Type B pancreatic cell (in vitro differentiated cells): ENCODE results near the gene SLC6A3. TPM values are rescaled to one million over a fixed set of nuclear protein-coding genes. Genes with fewer than 3 reads are reported as not detected.

Source experiments
- DNase-seq: peaks from one replicate; pipeline ENCODE4 v3.0.0; 2021; ENCODE audit warnings: mixed read lengths; ENCODE audit not compliant: unreplicated experiment; ENCODE audit errors: extremely low spot score
- H3K27ac Mint-ChIP-seq: 2 replicates; pipeline ENCODE4 v1.8.0; 2021; ENCODE audit warnings: mild to moderate bottlenecking, mixed read lengths
- H3K27me3 Mint-ChIP-seq: 2 replicates; pipeline ENCODE4 v1.8.0; 2021; ENCODE audit warnings: mixed read lengths
- H3K36me3 Mint-ChIP-seq: 2 replicates; pipeline ENCODE4 v1.8.0; 2021; ENCODE audit warnings: mixed read lengths
- H3K4me1 Mint-ChIP-seq: one replicate; pipeline ENCODE4 v1.8.0; 2021; ENCODE audit warnings: mixed read lengths; ENCODE audit not compliant: unreplicated experiment
- H3K4me3 Mint-ChIP-seq: 2 replicates; pipeline ENCODE4 v1.8.0; 2021; ENCODE audit warnings: mild to moderate bottlenecking, mixed read lengths
- H3K9me3 Mint-ChIP-seq: 2 replicates; pipeline ENCODE4 v1.8.0; 2021; ENCODE audit warnings: mixed read lengths
- CTCF ChIP-seq: fragments of 200-600 bp; sonication (generic); conservative IDR thresholded peaks from 2 replicates; pipeline ENCODE4 v1.5.0; 2021; ENCODE audit warnings: antibody characterized with exemption, mild to moderate bottlenecking
- total RNA-seq: library from RNA; stranded (reverse); gene quantifications from 2 replicates; pipeline ENCODE4 v1.2.1, GENCODE V29; 2021; ENCODE audit warnings: low replicate concordance

Gene SLC6A3
- total RNA-seq, 1 donor from 2014 or later: 0.19 TPM

GRCh38 chr5:1413611-1414241 lies 31.5 kb downstream of the SLC6A3 start:
- no peak for TF ChIP-seq CTCF

GRCh38 chr5:1413211-1413610 lies 32.0 kb downstream of the SLC6A3 start:
- no peak for TF ChIP-seq CTCF
- Mint-ChIP-seq H3K36me3 (no peaks in the 10 kb centered on the region), H3K27ac (no peak overlapping the region), H3K27me3 (peaks cover 28% of the 10 kb centered on the region), H3K4me3 (no peak overlapping the region), H3K9me3 (no peaks in the 10 kb centered on the region), H3K4me1 (no peaks in the 10 kb centered on the region)
- DNase-seq: no peak

More at GRCh38 chr5:1413611-1414241, 31.5 kb downstream of the SLC6A3 start:
- H3K9me3 Mint-ChIP-seq: no peaks in the 10 kb centered on the region
- no peak overlapping the region for H3K4me3 Mint-ChIP-seq
- peaks cover 31% of the 10 kb centered on the region for H3K27me3 Mint-ChIP-seq
- H3K27ac Mint-ChIP-seq: no peak overlapping the region
- no peak for DNase-seq
- H3K36me3 Mint-ChIP-seq: no peaks in the 10 kb centered on the region
- no peaks in the 10 kb centered on the region for H3K4me1 Mint-ChIP-seq

- Mint-ChIP-seq H3K27me3 (peaks cover 29% of the 10 kb centered on the region), H3K4me3 (no peak overlapping the region), H3K27ac (no peak overlapping the region), H3K36me3 (no peaks in the 10 kb centered on the region), H3K4me1 (no peaks in the 10 kb centered on the region), H3K9me3 (no peaks in the 10 kb centered on the region)
- no peak for TF ChIP-seq CTCF
- no peak for DNase-seq
Observed at GRCh38 chr5:1412621-1413020, 32.6 kb downstream of the SLC6A3 start.

GRCh38 chr5:1412163-1412562 lies 33.1 kb downstream of the SLC6A3 start:
- no peak overlapping the region for H3K27ac Mint-ChIP-seq
- no peak for TF ChIP-seq CTCF
- no peak for DNase-seq
- H3K27me3 Mint-ChIP-seq: peaks cover 32% of the 10 kb centered on the region
- H3K4me3 Mint-ChIP-seq: no peak overlapping the region
- no peaks in the 10 kb centered on the region for H3K36me3 Mint-ChIP-seq
- no peaks in the 10 kb centered on the region for H3K9me3 Mint-ChIP-seq
- no peaks in the 10 kb centered on the region for H3K4me1 Mint-ChIP-seq

GRCh38 chr5:1411099-1411498 lies 34.1 kb downstream of the SLC6A3 start:
- Mint-ChIP-seq H3K4me3 (no peak overlapping the region), H3K9me3 (no peaks in the 10 kb centered on the region), H3K27ac (no peak overlapping the region), H3K4me1 (peaks cover 5% of the 10 kb centered on the region), H3K36me3 (no peaks in the 10 kb centered on the region), H3K27me3 (peaks cover 31% of the 10 kb centered on the region)
- no peak for TF ChIP-seq CTCF
- DNase-seq: no peak
